Activated CD8-positive, alpha-beta T cell treated with anti-CD3 and anti-CD28 coated beads, Interleukin-2, amount 10 ng/mL, durations not matched to agents 7 days and 5 days (primary cell): ENCODE results near the gene SLC41A3. TPM values are rescaled to one million over a fixed set of nuclear protein-coding genes. Genes with fewer than 3 reads are reported as not detected.

Source experiments
- ATAC-seq: fragments of 150-1000 bp; cut with Tn5 transposase; one replicate; pipeline ENCODE4 v1.10.0; 2021; ENCODE audit warnings: moderate library complexity
- CTCF ChIA-PET: fragments of 350-600 bp; sonication (Branson Sonifier 250); formaldehyde crosslinking; loops from one replicate; lab custom pipeline; 2021; ENCODE audit warnings: antibody characterized with exemption; lab: Charles Lee
- POLR2A ChIA-PET: fragments of 350-600 bp; sonication (Branson Sonifier 250); formaldehyde crosslinking; loops from one replicate; lab custom pipeline; 2021; ENCODE audit warnings: antibody characterized with exemption; lab: Charles Lee
- DNase-seq: peaks from one replicate; pipeline ENCODE4 v3.0.0-alpha.2; 2020
- H3K27ac Mint-ChIP-seq: one replicate; pipeline ENCODE4 v1.8.0; 2021; ENCODE audit warnings: mild to moderate bottlenecking, mixed read lengths
- H3K27me3 Mint-ChIP-seq: one replicate; pipeline ENCODE4 v1.8.0; 2021; ENCODE audit warnings: low read depth, mixed read lengths
- H3K36me3 Mint-ChIP-seq: one replicate; pipeline ENCODE4 v1.8.0; 2021; ENCODE audit warnings: low read depth, mixed read lengths
- H3K4me1 Mint-ChIP-seq: one replicate; pipeline ENCODE4 v1.8.0; 2021; ENCODE audit warnings: low read depth, mixed read lengths
- H3K4me3 Mint-ChIP-seq: one replicate; pipeline ENCODE4 v1.8.0; 2021; ENCODE audit warnings: mild to moderate bottlenecking, mixed read lengths
- H3K9me3 Mint-ChIP-seq: one replicate; pipeline ENCODE4 v1.8.0; 2022; ENCODE audit warnings: mixed read lengths; ENCODE audit not compliant: insufficient read depth
- total RNA-seq, 2 experiments: library from RNA; stranded (reverse); gene quantifications; one replicate each; pipeline ENCODE4 v1.2.3, GENCODE V29; 2021

The SLC41A3 gene
- total RNA-seq, result 10 to 100 TPM; 22.0 to 26.5 TPM

DNA sequence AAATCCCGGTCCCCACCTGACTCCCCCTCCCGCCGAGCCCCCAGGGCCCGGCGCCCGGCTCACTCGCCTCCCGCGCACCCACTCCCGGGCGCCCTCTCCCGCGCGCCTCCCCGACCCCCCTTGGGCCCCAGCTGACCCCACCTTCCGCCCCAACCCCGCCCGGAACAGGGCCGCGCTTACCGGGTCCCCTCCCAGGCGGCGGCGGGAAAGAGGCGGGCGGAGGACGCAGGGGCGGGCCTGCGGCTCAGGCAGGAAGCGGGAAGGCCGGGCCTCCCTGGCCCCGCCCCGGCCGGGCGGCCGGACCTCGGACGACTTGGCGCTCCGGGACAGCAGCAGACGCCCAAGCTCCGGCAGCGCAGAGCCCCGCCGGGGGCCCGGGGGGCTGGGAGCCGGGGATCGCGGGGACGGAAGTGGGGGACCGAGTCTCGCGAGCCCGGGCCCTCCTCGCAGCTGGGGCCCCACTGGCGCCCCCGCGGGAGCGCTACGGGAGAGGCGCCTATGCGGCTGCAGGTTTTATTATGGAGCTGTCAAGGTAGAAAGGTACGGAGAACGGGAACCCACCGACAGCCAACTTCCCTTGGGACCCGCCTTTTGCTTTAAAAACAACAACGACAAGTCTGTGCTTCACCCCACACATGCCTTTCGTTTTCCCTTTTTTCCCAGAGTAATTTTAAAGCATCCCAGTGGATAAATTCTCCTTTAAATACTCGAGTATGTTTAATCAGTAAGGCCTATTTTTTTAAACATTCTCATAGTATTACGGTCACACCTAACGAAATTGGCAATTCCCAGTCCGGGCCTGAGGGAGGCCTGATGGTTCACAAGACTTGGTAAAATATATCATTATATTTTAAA, at the start of gene SLC41A3:
SLC41A3 (minus strand) TSS at position 212 of the 855 bp plus-strand sequence. CDS start 15,905 bp downstream, outside the sequence.
- Mint-ChIP-seq H3K9me3 (peaks cover 4% of the 10 kb centered on the region), H3K4me3 (peak within 1 kb of the TSS; percentile 91), H3K27ac (peak within 1 kb of the TSS; percentile 92), H3K36me3 (peaks cover 10% of the 10 kb centered on the region), H3K27me3 (no peaks in the 10 kb centered on the region), H3K4me1 (peaks cover 21% of the 10 kb centered on the region)
- DNase-seq, result peak; percentile 89
- ChIA-PET CTCF (interaction anchor here (0.8 to 1.3 kb wide), 3 partner anchors 12 to 40 kb away, joined by 3 to 4 read pairs (median 4); no protein-coding TSS in a partner anchor), POLR2A (interaction anchor here (0.6 kb wide), 3 partner anchors 26 to 387 kb away, joined by 3 read pairs; no protein-coding TSS in a partner anchor)
- ATAC-seq, result peak; percentile 92

DNA sequence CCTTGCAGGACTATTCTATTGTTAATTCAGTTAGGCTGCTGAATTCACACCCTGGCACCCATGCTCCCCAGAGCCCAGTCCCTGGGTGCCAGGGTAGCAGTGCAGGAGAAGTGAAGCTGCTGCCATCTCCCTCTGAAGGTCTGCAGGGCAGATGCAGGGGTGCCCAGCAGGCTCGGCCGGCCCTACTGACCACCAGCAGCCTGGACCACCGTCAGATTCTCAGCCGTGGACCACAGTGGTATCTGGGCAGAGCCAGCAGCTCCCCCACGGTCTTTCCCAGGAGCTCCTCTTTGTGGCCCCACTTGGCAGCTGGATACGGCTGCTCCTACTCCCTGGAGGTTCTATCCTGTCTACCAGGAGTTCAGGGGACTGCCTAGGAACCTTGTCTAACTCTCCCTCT, 49.7 kb upstream of the SLC41A3 start:
- no peak overlapping the region for H3K4me3 Mint-ChIP-seq
- ChIA-PET CTCF (interaction anchor here (0.8 to 2.2 kb wide), 5 partner anchors 8 to 255 kb away, joined by 3 to 5 read pairs (median 4); no protein-coding TSS in a partner anchor), POLR2A (no interaction called here)
- DNase-seq, result no peak
- H3K4me1 Mint-ChIP-seq, result no peaks in the 10 kb centered on the region
- H3K27me3 Mint-ChIP-seq, result peaks cover 2% of the 10 kb centered on the region
- no peaks in the 10 kb centered on the region for H3K36me3 Mint-ChIP-seq
- ATAC-seq, result no peak
- H3K27ac Mint-ChIP-seq, result no peak overlapping the region
- H3K9me3 Mint-ChIP-seq, result no peaks in the 10 kb centered on the region

DNA sequence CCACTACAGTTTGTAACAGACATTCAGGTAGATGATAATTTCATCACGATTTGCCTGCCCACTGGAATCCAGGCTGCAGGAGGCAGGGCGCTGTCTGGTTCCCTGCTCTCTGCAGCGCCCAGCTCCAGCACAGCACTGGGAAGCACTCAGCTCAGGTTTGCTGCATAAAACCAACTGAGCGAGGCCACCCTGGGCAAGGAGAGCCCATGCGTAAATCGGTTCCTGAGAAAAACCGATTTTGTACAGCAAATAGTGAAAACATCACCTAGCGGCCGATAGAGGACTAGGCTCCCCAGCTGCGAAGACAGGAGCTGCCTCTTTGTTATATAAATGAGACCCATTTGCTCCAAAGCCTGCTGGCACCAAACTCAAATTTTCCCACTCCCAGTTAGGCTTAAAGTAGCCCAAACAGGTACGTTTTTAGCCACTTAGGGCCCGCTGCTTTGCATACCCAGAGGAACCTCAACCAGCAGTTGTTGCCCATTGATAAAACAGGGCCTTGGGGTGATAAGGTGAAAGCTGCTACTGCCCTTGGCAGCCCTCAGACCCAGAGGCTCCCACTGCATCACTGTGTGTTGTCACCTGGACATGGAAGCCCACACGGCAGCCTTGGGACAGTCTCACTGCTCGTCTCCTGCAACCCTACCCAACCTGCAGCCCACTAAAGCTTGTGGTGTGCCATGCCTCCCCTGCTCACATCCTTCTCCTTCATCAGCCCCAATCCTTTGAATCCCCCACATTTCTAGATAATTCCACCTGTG, 49.0 kb upstream of the SLC41A3 start:
- Mint-ChIP-seq H3K4me1 (no peaks in the 10 kb centered on the region), H3K27me3 (no peaks in the 10 kb centered on the region), H3K4me3 (no peak overlapping the region), H3K27ac (no peak overlapping the region), H3K9me3 (no peaks in the 10 kb centered on the region), H3K36me3 (no peaks in the 10 kb centered on the region)
- ChIA-PET POLR2A (no interaction called here), CTCF (interaction anchor here (1.5 to 2.2 kb wide), 2 partner anchors 11 to 256 kb away, joined by 5 read pairs; no protein-coding TSS in a partner anchor)
- DNase-seq (no peak), ATAC-seq (no peak)

DNA sequence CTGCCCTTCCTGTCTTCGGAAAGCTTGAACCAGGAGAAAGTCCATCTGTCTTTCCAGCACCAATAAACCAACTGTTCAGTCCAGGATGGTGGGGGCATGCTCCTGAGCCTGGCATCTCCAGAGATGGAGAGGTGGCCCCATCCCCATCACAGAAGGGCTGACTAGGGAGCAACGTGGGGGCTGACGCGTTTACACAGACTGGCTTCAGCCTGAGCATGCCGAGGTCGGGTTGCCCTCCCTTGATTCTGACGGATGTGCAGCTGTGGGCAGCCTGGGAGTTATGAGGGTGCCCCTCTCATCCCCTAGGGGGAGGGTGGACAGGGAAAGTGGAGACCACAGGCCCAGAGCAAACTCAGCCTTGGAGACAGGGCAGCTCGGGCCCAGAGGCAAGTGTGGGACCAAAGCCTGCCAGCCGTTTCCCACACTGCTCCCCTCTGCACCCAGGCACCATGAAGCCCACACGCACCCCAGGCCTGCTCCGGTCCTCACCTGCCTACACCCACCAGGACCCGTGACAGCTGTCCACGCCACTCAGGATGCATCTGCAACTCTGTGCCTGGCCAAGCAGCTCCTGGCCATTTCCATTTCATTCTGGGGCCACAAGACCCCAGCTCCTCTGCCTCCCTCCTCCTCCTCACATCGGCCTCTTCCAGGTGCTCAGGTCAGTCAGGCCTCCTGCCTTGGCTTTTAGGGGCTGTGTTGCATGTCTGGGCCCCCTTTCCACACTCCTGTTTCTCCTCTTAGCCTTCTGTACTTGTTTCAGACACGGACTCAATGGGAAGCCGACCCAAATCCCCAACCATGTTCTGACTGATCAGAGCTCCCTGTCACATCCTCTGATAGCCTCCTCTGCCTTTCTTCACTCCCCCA, 48.2 kb upstream of the SLC41A3 start:
- POLR2A ChIA-PET, result no interaction called here

DNA sequence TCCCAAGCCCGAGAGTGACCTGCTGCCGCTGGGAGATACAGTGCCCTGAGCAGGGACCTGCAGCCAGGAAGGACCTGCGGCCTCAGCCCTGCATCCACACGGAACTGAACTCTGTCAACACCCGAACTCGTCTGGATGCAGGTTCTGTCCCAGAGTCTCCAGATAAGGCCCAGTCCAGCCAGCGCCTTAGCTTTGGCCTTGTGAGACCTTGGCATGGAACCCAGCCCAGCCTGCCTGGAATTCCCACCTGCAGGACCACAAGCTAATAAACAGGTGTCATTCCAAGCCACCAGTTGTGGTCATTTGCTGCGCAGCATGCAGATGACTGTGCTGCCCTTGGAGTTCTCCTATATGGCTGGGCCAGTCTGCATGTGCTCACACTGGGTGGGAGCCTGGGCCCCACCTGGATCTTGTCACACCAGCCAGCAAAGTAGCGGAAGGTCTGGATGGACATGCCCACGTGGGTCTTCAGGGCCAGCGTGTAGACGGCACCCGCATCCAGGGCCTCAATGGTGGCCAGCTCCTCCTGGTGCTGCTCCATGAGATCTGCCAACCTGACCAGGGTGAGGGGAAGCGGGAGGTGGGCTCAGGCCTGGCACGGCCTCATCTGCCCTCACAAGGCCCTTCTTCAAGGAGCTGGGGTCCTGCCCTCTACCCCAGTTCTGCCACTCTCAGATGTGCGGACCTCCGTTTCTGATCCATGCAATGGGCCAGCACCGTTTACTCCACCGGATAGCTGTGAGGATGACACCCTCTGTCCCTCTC, 47.2 kb upstream of the SLC41A3 start:
- H3K4me1 Mint-ChIP-seq, result no peaks in the 10 kb centered on the region
- H3K27ac Mint-ChIP-seq, result no peak overlapping the region
- CTCF ChIA-PET, result interaction anchor here (0.6 kb wide), 1 partner anchor 68 kb away, joined by 3 read pairs; no protein-coding TSS in a partner anchor
- H3K9me3 Mint-ChIP-seq, result no peaks in the 10 kb centered on the region
- H3K27me3 Mint-ChIP-seq, result no peaks in the 10 kb centered on the region
- ATAC-seq (no peak), DNase-seq (no peak)
- no peak overlapping the region for H3K4me3 Mint-ChIP-seq
- H3K36me3 Mint-ChIP-seq, result no peaks in the 10 kb centered on the region
- POLR2A ChIA-PET, result no interaction called here

More for the DNA sequence above, 48.2 kb upstream of the SLC41A3 start:
- CTCF ChIA-PET, result interaction anchor here (0.6 to 2.2 kb wide), 2 partner anchors 9 to 257 kb away, joined by 3 to 5 read pairs; no protein-coding TSS in a partner anchor
- Mint-ChIP-seq H3K4me1 (no peaks in the 10 kb centered on the region), H3K27me3 (no peaks in the 10 kb centered on the region), H3K9me3 (no peaks in the 10 kb centered on the region), H3K36me3 (no peaks in the 10 kb centered on the region), H3K27ac (no peak overlapping the region), H3K4me3 (no peak overlapping the region)
- DNase-seq, result no peak
- ATAC-seq, result no peak

DNA sequence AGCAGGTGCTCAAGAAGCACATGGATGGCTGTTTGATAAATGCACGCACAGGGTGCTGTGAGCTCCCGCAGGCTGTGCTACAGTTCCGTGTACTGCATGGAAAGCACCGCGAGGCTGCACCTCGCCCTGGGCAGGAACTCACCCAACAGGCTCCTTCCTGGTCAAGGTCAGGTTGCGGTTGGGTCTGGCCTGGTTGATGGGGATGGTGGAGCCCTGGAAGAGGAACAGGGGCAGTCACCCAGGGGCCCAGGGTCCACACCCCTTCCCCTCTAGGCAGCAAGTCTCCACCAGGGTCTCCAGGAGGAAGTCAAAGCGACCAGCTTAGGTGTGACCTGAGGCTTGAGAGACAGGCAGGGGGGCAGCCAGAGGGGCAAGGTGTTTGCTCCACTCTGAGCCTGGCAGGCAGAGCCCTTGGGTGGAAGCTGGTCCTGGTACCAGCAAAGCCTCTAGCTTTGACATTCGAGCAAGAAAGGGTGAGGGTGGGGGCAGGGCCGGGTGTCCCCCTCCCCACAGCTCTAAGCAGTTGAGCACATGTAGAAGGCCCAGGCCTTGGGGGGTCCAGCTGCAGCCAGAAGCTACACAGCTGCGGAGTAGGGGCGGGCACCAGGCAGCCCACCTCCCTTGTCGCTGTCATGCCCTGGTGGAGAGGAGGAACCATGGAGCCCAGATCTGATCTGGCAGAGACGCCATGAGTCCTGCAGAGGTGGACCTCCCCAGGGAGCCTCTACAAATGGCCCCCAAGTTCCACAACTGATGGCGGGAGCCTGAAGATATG, 46.3 kb upstream of the SLC41A3 start:
- H3K9me3 Mint-ChIP-seq, result no peaks in the 10 kb centered on the region
- POLR2A ChIA-PET, result no interaction called here
- H3K27me3 Mint-ChIP-seq, result no peaks in the 10 kb centered on the region
- CTCF ChIA-PET, result no interaction called here
- DNase-seq, result no peak
- no peak overlapping the region for H3K4me3 Mint-ChIP-seq
- H3K36me3 Mint-ChIP-seq, result no peaks in the 10 kb centered on the region
- H3K27ac Mint-ChIP-seq, result no peak overlapping the region
- no peaks in the 10 kb centered on the region for H3K4me1 Mint-ChIP-seq
- no peak for ATAC-seq

DNA sequence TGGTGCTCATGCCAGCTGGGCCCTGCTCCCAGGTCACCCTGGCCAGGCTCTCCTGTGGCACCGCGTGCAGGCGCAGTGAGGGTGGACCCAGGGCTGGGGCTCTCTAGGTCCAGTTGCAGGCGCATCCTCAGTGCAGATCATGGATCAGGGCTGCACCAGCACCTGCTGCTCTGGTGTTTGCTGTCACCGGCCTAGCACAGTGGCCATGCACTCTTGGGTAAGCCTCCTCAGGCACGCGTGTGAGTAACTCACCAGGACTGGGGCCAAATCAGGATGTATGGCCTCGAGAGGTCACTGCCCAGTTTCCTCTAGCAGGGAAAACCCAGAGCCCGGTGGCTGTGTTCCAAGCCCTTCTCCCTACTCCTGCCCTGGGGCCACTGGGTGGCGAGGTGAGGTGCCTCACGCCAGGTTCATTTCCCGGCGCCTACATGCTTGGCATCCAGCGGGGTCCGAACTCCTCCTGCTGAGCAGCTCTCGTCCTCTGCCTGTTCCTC, 45.5 kb upstream of the SLC41A3 start:
- POLR2A ChIA-PET, result no interaction called here
- Mint-ChIP-seq H3K27ac (no peak overlapping the region), H3K4me1 (no peaks in the 10 kb centered on the region), H3K4me3 (no peak overlapping the region), H3K9me3 (no peaks in the 10 kb centered on the region), H3K36me3 (no peaks in the 10 kb centered on the region), H3K27me3 (no peaks in the 10 kb centered on the region)
- CTCF ChIA-PET, result no interaction called here
- ATAC-seq (no peak), DNase-seq (no peak)

DNA sequence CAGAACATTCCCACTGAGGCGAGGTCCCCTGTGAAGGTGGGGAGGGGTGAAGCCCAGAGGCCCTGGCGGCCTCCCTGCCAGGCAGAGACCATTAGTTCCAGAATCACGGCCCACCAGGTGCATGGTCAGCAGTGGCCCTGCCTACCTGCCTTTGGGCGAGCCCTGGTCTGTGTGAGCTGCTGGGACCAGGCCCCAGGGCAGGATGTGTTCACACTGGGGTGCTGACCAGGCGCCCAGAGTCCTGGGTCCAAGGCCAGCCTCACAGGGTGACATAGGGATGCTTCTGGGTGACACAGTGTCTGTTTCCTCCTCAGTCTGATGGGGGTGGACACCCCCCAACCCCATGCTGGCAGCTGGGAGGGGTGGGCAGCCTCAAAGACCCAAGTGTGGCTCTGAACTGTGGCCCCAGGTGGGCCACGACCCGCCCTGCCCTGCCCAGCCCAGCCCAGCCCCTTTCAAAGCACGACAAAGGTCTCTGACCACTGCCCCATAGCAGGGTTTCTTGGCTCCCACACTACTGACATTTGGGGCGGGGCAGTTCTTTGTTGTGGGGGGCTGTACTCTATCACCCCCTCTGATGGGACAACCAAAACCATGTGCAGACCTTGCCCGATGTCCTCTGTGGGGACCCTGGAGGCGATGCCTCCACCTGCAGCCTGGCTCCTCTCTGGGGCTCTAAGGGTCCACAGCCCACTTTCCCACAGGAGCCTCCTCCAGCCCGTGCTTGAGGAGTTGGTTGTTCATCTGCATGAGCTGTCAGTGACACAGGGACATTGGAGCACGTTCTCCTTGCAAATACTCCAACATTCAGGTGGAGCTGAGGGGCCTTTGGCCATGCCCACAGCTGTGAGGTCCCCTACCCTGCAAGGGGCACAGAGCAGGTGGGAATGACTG, 44.8 kb upstream of the SLC41A3 start:
- Mint-ChIP-seq H3K4me1 (no peaks in the 10 kb centered on the region), H3K4me3 (no peak overlapping the region), H3K9me3 (no peaks in the 10 kb centered on the region), H3K36me3 (no peaks in the 10 kb centered on the region), H3K27me3 (no peaks in the 10 kb centered on the region), H3K27ac (no peak overlapping the region)
- CTCF ChIA-PET, result no interaction called here
- ATAC-seq (no peak), DNase-seq (no peak)
- POLR2A ChIA-PET, result no interaction called here

DNA sequence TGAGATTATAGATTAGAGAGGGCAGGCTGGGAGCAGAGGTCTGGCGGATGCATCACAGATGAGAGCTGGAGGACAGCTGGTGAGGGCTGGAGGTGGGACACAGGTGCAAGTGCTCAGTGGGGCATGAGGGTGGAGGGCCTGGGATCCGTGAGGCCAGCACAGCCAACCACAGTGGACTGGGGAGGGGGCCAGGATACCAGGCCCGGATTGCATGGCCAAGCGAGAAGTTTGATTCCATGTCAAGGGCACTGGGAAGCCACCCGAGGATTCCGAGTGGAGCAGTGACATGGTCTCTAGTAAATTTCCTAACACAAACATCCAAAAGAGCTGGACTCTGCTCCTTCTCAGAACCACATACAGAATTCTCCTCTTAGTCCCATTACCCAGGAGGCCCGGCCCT, 44.0 kb upstream of the SLC41A3 start:
- Mint-ChIP-seq H3K4me3 (no peak overlapping the region), H3K36me3 (no peaks in the 10 kb centered on the region), H3K9me3 (no peaks in the 10 kb centered on the region), H3K4me1 (no peaks in the 10 kb centered on the region), H3K27ac (no peak overlapping the region), H3K27me3 (no peaks in the 10 kb centered on the region)
- CTCF ChIA-PET, result no interaction called here
- ATAC-seq, result no peak
- POLR2A ChIA-PET, result no interaction called here
- no peak for DNase-seq
